IMR-90 (cell line): Measurements from ENCODE around the gene SOBP.

ENCODE experiments used
- BHLHE40 ChIP-seq: fragments of 150-350 bp; IDR thresholded peaks from 2 replicates; pipeline ENCODE4 v1.6.1; 2016; ENCODE audit warnings: mild to moderate bottlenecking, low read depth, low read length
- CEBPB ChIP-seq: IDR thresholded peaks from 2 replicates; pipeline ENCODE4 v1.6.1; 2012; ENCODE audit warnings: low read depth, low read length, improper control_type of control experiment
- CHD1 ChIP-seq: IDR thresholded peaks from 2 replicates; pipeline ENCODE4 v1.6.1; 2012; ENCODE audit warnings: low read depth, low read length, improper control_type of control experiment
- MXI1 ChIP-seq: IDR thresholded peaks from 2 replicates; pipeline ENCODE4 v1.6.1; 2012; ENCODE audit warnings: low read depth, mild to moderate bottlenecking, low read length, moderate library complexity, borderline replicate concordance
- NFE2L2 ChIP-seq: fragments of 150-350 bp; IDR thresholded peaks from 2 replicates; pipeline ENCODE4 v1.6.1; 2016; ENCODE audit warnings: low read depth, mild to moderate bottlenecking, low read length
- POLR2A ChIP-seq: IDR thresholded peaks from 2 replicates; pipeline ENCODE4 v1.6.1; 2012; ENCODE audit warnings: mild to moderate bottlenecking, low read depth, low read length
- RAD21 ChIP-seq: IDR thresholded peaks from 2 replicates; pipeline ENCODE4 v1.6.1; 2012; ENCODE audit warnings: low read length, improper control_type of control experiment
- RCOR1 ChIP-seq: IDR thresholded peaks from 2 replicates; pipeline ENCODE4 v1.6.1; 2012; ENCODE audit warnings: mild to moderate bottlenecking, low read length, improper control_type of control experiment; ENCODE audit not compliant: insufficient replicate concordance
- SMC3 ChIP-seq: fragments of 150-350 bp; IDR thresholded peaks from 2 replicates; pipeline ENCODE4 v1.6.1; 2016; ENCODE audit warnings: low read depth, mild to moderate bottlenecking, antibody characterized with exemption, low read length, moderate library complexity
- TF ChIP-seq, protein P1 (sequence below): conservative IDR thresholded peaks from 2 replicates; pipeline ENCODE4 v1.5.1; 2012; ENCODE audit warnings: mild to moderate bottlenecking, low read depth, low read length, improper control_type of control experiment
- TF ChIP-seq, protein P2 (sequence below): fragments of 150-350 bp; IDR thresholded peaks from 2 replicates; pipeline ENCODE4 v1.6.1; 2016; ENCODE audit warnings: low read depth, mild to moderate bottlenecking, low read length, moderate library complexity, borderline replicate concordance

DNA sequence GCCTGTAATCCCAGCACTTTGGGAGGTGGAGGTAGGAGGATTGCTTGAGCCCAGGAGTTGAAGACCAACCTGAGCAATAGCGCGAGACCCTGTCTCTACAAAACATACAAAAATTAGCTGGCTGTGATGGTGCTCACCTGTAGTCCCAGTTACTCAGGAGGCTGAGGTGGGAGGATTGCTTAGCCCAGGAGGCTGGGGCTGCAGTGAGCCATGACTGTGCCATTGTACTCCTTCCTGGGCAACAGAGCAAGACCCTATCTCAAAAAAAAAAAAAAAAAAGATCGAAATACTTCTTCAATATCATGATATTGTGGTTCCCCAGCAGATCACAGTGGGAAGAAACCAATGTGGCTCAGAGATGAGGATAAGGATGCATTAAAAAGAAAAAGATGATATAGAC is 47.6 kb downstream of the SOBP start:
- TF ChIP-seq POLR2A (no peak), NFE2L2 (no peak), RAD21 (no peak), BHLHE40 (no peak), SMC3 (no peak), CHD1 (no peak), RCOR1 (no peak), CEBPB (no peak), MXI1 (no peak)
- TF ChIP-seq, protein P1, sequence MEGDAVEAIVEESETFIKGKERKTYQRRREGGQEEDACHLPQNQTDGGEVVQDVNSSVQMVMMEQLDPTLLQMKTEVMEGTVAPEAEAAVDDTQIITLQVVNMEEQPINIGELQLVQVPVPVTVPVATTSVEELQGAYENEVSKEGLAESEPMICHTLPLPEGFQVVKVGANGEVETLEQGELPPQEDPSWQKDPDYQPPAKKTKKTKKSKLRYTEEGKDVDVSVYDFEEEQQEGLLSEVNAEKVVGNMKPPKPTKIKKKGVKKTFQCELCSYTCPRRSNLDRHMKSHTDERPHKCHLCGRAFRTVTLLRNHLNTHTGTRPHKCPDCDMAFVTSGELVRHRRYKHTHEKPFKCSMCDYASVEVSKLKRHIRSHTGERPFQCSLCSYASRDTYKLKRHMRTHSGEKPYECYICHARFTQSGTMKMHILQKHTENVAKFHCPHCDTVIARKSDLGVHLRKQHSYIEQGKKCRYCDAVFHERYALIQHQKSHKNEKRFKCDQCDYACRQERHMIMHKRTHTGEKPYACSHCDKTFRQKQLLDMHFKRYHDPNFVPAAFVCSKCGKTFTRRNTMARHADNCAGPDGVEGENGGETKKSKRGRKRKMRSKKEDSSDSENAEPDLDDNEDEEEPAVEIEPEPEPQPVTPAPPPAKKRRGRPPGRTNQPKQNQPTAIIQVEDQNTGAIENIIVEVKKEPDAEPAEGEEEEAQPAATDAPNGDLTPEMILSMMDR, result no peak
- TF ChIP-seq, protein P2, sequence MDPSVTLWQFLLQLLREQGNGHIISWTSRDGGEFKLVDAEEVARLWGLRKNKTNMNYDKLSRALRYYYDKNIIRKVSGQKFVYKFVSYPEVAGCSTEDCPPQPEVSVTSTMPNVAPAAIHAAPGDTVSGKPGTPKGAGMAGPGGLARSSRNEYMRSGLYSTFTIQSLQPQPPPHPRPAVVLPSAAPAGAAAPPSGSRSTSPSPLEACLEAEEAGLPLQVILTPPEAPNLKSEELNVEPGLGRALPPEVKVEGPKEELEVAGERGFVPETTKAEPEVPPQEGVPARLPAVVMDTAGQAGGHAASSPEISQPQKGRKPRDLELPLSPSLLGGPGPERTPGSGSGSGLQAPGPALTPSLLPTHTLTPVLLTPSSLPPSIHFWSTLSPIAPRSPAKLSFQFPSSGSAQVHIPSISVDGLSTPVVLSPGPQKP, result no peak
